IPS-NIHi7 (cell line): ENCODE results near the gene EN2.

Source experiments
- DNase-seq: peaks from one replicate; pipeline ENCODE4 v3.0.0; 2012; ENCODE audit warnings: mixed read lengths; ENCODE audit errors: extremely low spot score

EN2 gene

DNA sequence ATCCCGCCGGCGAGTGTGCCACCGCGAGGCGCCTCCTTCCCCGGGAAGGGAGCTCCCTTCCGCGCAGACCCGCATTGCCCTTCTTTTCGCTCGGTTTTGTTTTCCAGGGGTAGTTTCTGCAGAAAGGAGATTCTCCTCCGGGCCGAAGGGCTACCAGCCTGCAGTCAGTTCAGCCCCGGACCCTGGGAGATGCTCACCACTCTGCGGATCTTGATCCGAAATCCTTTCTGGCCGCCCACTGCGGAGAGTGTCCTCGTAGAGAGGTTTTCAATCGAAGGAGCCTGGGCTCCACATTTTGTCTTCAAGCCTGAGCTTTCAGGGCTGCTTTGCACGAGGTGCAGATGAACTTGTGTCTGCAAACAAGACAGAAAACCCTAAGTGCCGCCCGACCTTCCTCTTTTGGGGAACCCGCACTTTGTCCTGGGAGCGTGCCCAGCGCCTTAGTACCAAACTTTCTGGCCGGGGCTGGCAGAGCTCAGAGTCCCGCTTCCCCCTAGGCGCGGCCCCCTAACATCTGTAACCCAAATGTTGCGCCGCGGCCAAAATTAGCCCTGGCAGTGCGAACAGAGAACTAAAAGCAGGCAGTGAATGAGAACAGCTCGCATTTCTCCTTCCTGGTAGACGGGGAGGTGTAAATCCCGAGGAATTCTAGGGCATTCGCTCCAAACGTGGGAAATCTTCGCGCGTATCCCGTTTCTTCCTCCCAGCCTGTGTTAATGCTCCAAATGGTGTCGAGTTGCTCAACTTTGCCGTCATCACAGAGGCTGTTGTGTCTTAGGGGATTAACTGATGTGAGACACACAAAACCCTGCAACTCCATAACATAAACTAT, 6.7 kb upstream of the EN2 start:
- DNase-seq: no peak

DNA sequence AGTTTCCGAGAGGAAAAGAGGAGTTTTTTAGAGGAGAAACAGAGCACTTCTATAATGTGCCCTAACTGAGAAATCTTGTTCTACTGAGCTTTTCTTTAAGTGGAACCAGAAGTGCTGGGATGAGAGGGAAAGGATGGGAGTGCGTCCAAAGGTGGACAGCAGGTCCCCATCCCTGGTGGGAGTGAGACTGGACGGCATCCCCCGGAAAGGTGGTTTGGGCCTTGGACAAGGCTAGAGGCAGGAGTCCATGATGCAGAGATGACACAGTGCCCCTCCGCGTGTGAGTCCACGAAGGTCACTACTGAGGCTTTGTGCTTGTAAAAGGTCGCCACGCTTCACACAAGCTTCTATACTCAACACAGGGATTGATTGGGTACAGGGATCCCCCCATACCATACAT, 6.1 kb upstream of the EN2 start:
- DNase-seq: no peak

DNA sequence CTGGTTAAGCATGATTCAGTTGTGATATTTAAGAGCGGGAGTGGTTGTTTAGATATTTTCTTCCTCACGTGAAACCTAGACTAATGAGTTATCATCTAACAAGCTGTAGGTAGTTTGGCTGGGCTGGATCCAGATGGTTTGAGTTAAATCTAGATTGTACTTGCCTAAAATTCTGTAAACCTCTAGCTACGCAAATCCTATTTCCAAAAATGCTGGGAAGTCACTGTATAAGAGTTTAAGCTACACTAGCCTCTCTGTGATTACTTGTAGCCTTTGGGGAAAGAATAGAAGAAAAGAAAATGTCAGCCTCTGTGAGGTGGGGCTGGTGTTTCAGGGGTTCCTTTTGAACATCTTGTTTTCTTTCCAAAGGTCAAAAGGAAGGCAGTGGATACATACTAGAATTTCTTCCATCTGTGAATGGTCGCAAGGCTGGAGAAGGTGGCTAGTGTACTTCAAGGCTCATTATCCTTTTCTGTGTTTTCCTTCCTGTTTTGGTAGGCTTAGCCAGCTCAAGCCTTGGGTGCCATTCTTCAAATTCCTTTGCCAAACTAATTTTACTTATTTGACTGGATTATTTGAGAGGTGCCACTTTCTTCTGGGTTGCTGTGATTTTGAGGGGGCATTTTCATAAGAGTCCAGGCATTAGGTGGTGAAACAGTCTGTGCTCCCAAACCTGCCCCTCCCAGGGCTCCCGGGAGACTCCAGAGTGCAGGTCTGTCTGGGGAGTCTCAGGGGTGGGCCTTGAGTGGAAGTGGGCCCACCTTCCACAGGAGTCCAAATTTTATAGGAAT, 5.2 kb upstream of the EN2 start:
- no peak for DNase-seq

DNA sequence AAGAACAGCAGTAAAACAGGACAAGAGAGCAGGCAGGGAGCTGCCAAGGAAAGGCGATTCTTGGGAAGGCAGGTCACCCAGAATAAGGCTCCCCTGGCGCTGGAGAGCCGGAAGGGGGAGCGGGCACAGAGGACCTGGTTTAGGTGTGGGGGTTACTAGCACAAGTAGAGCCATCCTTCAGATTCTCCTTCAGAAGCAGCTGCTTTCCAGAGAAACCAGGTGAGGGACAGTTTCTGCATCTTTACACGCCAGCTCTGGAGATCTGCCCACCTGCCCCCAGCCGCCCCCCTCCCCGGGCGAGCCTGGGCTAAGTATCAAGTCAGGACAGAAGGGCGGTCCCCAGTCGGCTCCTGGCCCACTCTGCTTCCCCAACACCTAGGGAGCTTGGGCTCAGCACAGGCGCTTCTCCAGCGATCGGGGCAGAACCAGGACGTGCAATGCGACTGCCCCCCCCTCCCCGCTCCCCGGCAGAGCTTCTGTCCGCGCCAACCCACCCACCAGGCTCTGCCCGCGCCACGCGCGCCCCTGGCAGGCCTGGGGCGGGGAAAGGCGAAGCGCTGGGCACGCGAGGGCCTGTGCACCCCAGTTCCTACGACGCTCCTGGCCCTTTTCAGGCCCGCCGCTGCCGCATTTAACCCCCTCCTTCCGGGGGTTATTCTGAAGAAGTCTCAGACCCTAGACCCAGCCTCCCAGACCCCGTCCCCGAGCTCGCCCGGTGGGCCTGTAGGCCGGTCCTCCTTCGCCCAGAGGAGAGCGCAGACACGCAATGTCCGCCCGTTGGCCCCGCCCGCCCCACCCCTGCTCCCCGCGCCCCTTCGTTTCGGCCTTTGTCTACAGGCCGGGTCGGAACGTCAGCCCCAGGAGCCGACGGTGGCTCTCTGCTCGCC, 4.4 kb upstream of the EN2 start:
- no peak for DNase-seq

DNA sequence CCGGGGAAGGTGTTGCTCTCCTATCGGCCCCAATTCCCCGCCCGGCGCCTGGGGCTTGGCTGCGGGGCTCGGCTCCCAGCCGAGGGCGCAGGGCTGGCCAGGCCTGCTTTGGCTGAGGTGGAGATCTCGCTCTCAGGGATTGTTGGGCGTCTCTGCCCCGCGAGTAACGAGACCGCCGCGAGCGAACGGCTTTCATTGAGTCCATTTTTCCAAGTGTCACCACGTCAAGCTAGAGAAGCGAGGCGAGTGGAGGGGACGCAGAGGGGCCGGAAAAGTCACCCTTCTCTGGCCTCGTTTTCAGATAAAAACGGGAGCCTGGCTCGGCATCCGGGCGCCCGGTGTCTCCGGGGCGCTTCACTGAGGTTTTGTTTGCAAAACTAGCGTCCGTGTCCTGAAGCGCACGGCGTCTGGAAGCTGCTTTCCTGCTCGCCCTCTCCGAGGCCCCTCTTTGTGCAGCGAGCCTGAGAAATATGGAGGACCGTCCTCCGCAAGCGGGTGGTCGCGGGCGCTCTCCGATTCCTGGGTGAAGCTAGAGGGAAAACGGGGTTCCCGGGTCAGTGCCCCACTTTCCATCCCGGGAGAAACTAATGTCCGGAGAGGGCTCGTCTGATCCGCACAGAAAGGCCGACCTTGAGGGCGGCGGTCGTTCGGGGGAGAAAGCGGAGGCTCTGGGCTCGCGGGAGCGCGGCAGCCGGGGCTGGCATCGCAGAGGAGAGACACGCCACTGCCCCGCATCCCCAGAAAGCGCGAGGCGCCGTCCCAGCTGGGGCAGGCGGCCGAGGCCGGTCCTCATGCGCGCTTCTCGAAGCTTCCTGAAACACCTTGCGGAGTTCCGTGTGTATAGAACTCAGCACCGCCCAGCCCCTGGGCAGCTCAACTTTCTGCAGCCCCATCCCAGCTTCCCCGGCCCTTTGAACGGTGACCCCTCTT, 3.5 kb upstream of the EN2 start:
- no peak for DNase-seq

DNA sequence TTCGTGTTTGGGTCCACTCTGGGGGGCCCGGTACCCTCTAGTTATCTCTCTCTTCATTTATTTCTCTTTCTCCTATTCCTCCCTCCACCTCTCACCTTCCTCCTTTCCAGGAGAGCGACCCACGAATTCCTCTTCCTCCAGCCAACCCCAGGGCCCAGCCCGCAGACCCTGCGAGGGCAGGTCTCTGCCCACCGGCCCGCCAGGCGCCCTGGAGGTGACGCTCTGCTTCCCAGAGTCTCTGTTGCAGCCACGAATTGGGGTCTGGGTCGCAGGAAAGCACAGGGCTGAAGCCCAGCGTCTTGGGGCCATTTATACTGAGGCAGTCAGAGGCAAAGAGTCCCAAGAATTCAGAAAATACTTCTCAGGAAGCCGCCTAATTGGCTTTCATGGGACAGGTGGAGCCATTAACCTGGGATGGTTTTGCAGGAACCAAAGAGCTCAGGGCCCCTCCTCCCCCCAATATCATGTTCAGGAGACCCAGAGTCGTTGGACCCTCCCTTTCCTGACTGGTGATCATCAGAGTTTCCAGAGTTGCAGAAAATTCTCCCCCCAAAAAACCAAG, 2.7 kb upstream of the EN2 start:
- no peak for DNase-seq

DNA sequence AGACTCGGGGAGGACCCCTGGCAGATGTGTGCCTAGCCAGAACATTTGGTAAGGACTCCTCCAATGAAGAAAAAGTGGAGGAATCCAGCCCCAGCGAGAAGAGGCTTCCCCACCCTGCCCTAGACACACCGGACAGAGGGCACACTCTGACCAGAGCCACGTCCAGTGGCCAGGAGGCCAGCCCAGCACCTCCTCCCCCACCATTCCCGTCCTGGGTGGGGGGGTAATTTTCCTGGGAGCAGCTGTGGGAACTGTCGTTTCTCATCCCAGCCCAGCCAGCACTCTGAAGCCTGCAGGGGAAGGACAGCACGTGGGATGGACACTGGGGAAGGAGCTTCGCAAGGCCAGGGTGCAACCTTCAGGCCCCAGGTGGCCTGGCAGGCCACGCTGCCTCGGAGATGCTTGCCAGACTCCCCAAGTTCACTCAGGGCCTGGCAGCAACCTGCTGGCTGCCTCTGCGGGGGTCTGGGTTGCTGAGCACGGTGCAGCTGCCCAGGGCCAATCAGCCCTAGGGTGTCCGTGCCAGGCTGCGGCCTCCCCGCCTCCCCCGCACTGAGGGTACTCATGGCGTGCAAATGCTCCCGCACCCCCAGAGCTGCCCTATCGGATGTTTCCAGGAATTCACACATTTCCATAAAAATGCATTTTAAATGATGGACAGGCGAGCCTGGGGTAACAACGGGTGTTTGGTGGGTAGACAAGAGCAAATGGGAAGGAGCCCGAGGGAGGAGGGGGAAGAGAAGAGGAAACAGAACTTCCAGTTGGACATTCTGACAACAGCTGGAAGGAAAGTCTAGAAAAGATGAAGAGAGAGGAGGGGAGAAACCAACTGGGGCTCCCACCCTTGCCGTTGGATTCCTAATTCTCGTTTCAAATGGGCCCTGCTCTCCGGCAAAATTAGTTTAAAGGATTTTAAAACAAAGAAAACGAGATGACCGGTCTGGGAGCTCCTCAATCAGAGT, 1.9 kb upstream of the EN2 start:
- no peak for DNase-seq

DNA sequence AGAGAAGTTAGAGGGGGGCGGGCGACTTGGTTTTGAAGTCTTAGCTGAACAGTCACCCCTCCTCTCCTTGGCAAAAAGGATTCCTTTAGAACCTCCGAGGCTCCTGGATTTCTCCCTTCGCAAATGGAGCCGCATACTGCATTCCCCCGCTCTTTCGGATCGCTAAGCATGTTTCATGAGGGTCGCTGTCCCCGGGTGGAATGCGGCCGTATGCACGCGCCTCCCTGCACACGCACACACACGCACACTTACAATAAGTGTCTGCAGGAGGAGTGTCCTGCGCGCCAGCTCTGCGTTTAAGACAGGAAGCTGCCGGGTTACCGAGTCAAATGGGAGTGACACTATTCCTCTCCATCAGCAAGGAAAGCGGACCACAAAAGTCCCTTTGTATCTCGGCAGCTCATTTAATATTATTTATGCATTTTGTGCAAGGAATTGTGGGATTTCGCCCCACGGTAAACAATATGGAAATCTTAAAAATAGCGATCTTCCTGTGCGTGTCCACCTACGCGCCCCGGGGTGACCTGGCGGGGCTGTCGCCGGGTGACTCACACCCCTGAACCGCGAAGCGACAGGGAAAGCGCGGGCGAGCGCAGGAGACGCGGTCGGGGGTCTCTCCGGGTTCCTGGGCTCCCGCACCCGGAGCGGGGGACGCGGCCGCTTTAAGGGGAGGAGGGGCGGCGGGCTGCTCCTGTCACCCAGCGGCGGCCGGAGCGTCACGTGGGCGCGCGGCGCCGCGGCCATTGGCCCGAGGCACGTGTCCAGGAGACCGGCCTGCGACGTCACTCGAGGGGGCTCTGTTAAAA, 988 bp upstream of the EN2 start:
- DNase-seq: peak; percentile 89

DNA sequence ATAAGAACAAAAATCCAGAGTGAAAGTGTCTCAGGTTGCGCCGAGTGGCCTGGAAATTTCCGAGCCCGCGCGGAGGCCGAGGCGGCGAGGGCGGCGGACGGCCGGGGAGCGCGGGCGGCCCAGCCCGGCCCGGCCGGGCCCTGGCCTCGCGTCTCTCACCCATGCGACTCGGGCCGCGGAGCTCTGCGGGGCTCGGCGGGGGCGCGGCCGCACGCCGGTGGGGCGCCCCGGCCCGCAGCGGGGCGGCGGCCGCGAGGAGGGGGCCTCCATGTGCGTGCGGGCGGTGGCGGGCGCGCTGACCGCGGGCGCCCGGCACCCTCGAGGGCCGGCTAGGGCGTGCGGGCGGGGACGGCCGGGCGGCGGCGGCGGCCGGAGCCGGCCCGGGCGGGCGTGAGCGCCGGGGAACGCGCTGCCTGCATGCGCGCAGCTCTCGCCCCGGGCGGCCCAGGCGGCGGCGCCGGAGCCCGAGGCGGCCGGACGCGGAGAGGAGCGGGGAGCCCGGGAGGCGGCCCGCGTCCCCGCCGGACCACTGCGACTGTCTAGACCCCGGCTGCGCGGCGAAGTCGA, 302 bp upstream of the EN2 start:
- no peak for DNase-seq

DNA sequence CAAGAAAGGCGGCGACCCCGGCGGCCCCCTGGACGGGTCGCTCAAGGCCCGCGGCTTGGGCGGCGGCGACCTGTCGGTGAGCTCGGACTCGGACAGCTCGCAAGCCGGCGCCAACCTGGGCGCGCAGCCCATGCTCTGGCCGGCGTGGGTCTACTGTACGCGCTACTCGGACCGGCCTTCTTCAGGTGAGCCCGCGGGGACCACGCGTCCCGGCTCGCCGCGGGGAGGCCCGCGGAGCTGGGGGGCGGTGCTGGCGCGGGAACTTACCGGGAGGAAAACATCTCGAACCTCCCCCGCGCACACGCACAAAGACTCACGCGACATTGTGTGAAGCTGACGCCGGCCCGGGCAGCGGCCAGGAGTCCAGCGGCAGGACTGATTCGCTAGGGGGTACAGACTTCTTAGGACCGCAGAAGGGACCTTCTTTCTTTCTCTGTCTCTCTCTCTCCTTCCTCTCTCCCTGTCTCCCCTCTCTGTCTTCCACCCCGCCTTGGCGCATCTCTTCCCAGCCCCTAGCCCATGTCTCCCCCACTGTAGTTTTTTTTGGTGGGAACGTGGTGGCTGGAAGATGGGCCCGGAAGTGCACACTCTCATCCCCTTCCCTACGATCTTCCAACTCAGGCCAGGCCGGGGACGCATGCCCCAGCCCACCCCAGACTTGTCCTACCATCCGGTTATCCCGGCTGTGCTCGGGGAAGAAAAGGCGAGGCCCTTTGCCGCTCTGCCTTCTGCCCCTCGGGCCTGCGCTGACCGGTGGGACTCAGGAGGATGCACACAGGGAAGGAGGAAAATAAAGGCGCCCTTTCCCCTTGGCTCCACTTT, 1.2 kb downstream of the EN2 start:
- no peak for DNase-seq

DNA sequence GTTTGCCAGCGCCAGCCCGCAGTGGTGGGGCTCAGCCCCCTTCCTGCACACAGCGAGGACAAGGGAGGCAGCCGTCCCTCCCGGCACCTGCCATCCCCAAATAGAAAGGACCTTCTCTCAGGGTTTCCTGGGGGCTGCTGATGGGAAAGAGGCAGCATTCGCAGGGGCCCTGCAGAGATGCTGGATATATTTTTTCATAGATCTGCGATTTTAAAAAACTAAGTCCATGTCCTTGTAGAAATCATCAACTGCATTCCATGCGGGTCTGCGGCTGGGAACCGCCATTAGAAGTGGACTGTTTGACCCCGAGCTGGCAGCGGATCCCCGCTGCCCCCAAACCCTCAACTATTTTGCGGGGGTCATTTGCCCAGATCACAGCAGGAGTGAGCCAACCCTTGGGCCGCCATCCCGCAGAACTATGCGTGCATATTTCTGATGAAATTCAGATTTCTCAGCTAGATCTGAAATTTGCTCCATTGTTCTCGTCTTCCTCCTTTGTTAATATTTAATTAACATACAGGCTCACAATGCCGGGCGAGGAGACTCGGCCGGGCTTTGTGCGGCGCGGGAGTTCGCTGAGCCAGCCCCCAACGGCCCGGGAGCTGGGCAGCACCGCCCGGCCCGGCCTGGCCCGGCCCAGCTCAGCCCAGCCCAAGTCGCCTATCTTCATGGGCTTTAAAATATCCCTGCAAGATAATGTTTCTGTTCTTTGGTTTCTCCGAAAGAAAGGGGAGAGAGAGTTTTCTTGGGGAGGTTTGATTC, 2.0 kb downstream of the EN2 start:
- no peak for DNase-seq

DNA sequence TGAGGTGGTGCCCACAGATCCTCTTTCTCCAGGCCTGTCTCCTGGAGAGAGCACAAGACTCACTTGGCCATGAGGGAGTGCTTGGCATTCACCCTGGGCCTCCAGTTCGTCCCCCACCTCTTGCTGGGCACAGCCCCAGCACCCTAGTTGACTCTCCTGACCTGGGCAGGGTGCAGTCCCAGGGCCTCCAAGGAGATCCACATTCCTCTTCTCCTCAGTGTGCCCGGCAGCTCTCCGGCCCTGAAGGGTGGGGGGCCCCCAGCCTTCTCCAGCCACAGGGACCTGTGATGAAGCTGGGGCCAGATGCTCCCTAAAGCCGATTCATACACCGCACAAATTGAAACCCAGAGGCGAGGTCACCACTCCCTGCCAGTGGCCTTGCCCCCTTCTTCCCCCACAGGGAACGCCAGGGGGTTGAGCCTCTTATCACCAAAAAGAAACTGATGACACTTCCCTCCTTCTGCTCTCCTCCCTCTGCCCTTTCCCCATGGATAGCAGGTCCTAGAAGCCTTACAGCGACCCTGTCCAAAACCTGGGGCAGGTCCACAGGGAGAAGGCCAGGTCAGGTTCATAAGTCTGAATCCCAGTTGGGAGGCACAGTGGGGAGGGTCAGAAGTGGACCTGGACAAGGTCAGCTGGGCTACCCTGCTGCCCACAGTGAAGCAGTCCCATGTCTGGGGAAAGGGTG, 3.1 kb downstream of the EN2 start:
- DNase-seq: no peak

DNA sequence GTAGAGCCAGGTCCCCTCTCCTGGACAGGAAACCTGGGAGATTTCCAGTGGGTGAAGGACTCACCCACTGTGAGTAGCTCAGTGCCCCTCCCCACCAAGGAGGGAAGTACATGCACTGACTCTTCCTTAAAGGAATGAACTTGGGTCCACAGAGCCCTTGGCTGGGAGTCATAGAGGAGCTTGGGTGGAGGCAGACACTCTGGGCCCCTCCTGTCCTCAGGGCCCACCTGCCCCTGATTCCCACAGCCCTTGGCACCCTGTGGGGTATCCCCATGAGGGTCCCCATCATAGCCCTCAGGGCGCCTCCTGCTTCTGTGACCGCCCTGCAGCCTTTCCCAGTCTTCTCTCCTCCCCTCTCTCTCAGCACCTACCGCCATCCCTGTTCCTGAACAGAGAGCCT, 3.7 kb downstream of the EN2 start:
- DNase-seq: no peak

DNA sequence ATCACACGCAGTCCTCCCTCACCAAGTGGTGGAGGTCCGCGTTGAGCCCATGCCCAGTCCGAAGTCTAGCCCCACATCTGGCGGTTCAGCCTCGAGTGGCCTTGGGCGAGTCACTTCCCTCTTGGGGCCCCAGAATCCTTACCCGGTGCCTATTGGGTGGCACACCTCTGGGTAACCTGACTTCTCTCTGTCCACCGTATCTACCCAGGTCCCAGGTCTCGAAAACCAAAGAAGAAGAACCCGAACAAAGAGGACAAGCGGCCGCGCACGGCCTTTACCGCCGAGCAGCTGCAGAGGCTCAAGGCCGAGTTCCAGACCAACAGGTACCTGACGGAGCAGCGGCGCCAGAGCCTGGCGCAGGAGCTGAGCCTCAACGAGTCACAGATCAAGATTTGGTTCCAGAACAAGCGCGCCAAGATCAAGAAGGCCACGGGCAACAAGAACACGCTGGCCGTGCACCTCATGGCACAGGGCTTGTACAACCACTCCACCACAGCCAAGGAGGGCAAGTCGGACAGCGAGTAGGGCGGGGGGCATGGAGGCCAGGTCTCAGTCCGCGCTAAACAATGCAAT, 4.3 kb downstream of the EN2 start:
- no peak for DNase-seq

DNA sequence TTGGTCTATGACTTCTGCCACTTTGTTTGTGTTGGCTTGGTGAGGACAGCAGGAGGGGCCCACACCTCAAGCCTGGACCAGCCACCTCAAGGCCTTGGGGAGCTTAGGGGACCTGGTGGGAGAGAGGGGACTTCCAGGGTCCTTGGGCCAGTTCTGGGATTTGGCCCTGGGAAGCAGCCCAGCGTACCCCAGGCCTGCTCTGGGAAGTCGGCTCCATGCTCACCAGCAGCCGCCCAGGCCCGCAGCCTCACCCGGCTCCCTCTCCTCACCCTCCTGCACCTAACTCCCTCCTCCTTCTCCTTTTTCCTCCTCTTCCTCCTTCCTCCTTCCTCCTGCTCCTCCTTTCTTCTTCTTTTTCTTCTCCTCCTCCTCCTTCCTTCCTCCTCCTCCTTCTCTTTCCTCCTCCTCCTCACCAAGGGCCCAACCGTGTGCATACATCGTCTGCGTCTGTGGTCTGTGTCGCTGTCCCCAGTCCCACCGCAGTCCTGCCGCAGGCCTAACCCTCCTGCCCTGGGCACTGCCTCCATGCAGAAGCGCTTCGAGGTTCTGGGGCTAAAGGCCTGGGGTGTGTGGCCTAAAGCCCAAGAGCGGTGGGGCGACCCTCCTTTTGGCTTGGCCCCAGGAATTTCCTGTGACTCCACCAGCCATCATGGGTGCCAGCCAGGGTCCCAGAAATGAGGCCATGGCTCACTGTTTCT, 5.3 kb downstream of the EN2 start:
- no peak for DNase-seq
